ENCODE results near the gene RHEBL1. TPM values are rescaled to one million over a fixed set of nuclear protein-coding genes. Genes with fewer than 3 reads are reported as not detected.

RHEBL1 gene
- total and polyA plus RNA-seq, 4 donors = 0.29 to 1.2 (median 0.36) TPM; not detected in 1

DNA sequence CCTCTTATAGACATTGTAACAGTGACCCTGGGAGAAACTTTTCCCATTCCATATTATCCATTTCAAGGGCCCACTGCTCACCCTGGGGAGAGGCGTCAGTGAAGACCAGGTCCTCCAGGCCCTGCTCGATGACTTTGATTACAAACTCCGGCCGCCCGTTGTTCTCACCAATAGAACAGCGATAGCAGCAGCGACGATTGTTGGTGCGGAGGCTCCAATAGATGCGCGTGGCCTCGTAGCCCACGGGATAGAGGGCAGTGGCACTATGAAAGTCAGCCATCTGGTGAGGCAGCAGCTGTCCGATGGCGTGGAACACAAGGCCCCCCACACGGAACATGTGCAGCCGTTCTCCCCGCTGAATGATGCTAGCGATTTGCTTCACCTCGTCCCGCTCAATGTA is 43.7 kb downstream of the RHEBL1 start:
- TF ChIP-seq RAD21 (IDR thresholded peaks at IDR 0.05) (no peak), RXRA (IDR thresholded peaks at IDR 0.05) (no peak), YY1 (IDR thresholded peaks at IDR 0.05) (no peak)
- TF ChIP-seq, protein P1, sequence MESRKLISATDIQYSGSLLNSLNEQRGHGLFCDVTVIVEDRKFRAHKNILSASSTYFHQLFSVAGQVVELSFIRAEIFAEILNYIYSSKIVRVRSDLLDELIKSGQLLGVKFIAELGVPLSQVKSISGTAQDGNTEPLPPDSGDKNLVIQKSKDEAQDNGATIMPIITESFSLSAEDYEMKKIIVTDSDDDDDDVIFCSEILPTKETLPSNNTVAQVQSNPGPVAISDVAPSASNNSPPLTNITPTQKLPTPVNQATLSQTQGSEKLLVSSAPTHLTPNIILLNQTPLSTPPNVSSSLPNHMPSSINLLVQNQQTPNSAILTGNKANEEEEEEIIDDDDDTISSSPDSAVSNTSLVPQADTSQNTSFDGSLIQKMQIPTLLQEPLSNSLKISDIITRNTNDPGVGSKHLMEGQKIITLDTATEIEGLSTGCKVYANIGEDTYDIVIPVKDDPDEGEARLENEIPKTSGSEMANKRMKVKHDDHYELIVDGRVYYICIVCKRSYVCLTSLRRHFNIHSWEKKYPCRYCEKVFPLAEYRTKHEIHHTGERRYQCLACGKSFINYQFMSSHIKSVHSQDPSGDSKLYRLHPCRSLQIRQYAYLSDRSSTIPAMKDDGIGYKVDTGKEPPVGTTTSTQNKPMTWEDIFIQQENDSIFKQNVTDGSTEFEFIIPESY (IDR thresholded peaks at IDR 0.05) = no peak
- 98% methylated on average over 21 of the region's 21 CpGs for WGBS
- Histone ChIP-seq H3K27ac (ENCODE audit: low read depth in 1 of 2, low read length in 2 of 2) (no peak overlapping the region), H3K9ac (ENCODE audit: low read depth in 1 of 2, low read length in 2 of 2) (no peak overlapping the region), H3K4me3 (ENCODE audit: low read depth in 1 of 3, low read length in 3 of 3) (no peak overlapping the region), H3K4me1 (ENCODE audit: control insufficient read depth in 4 of 4, insufficient read depth in 4 of 4, low read length in 3 of 4) (no peaks in the 10 kb centered on the region), H3K9me3 (ENCODE audit: control insufficient read depth in 4 of 4, low read length in 3 of 4) (no peaks in the 10 kb centered on the region), H3K27me3 (ENCODE audit: control insufficient read depth in 4 of 4, insufficient read depth in 4 of 4, low read length in 3 of 4) (no peaks in the 10 kb centered on the region), H3K36me3 (ENCODE audit: control insufficient read depth in 4 of 4, insufficient read depth in 3 of 4, low read depth in 1 of 4, low read length in 3 of 4) (peaks cover 21 to 86% (median 67%) of the 10 kb centered on the region in 4 donors)
- DNase-seq (ENCODE audit: low spot score) = no peak

DNA sequence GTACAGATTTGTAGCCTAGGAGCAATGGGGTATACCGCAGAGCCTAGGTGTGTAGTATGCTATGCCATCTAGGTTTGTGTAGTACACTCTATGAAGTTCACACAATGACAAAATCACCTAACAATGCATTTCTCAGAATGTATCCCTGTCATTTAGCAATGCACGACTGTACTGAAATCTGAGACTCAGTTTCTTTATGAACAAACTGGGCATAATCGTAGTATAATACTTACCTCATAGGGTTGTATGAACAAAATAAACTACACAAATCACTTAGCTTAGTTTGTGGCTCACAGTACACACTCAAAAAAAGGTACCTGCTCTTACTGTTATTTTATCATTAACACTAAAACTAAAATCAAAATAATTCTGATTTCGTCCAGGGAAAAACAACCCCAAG is 44.3 kb downstream of the RHEBL1 start:
- no peak overlapping the region for H3K4me3 ChIP-seq (ENCODE audit: low read depth in 1 of 3, low read length in 3 of 3)
- H3K4me1 ChIP-seq (ENCODE audit: control insufficient read depth in 4 of 4, insufficient read depth in 4 of 4, low read length in 3 of 4) = no peaks in the 10 kb centered on the region
- no peak for DNase-seq (ENCODE audit: low spot score)
- no peak overlapping the region for H3K27ac ChIP-seq (ENCODE audit: low read depth in 1 of 2, low read length in 2 of 2)
- WGBS = 96% methylated on average over 4 of the region's 4 CpGs
- no peaks in the 10 kb centered on the region for H3K9me3 ChIP-seq (ENCODE audit: control insufficient read depth in 4 of 4, low read length in 3 of 4)
- peaks cover 21 to 80% (median 66%) of the 10 kb centered on the region in 4 donors for H3K36me3 ChIP-seq (ENCODE audit: control insufficient read depth in 4 of 4, insufficient read depth in 3 of 4, low read depth in 1 of 4, low read length in 3 of 4)
- H3K9ac ChIP-seq (ENCODE audit: low read depth in 1 of 2, low read length in 2 of 2) = no peak overlapping the region
- no peaks in the 10 kb centered on the region for H3K27me3 ChIP-seq (ENCODE audit: control insufficient read depth in 4 of 4, insufficient read depth in 4 of 4, low read length in 3 of 4)
- no peak for TF ChIP-seq YY1 (IDR thresholded peaks at IDR 0.05)
- TF ChIP-seq JUND (IDR thresholded peaks at IDR 0.05) = no peak
- no peak for TF ChIP-seq HNF4A (conservative IDR thresholded peaks at IDR 0.05)
- TF ChIP-seq EGR1 (IDR thresholded peaks at IDR 0.05; ENCODE audit: low read depth in 2 of 2) = no peak
- TF ChIP-seq RAD21 (IDR thresholded peaks at IDR 0.05) = no peak
- TF ChIP-seq, protein P2, sequence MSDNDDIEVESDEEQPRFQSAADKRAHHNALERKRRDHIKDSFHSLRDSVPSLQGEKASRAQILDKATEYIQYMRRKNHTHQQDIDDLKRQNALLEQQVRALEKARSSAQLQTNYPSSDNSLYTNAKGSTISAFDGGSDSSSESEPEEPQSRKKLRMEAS (IDR thresholded peaks at IDR 0.05) = no peak
- no peak for TF ChIP-seq SP1 (IDR thresholded peaks at IDR 0.05)
- TF ChIP-seq FOXA2 (IDR thresholded peaks at IDR 0.05) = no peak
- TF ChIP-seq, protein P3, sequence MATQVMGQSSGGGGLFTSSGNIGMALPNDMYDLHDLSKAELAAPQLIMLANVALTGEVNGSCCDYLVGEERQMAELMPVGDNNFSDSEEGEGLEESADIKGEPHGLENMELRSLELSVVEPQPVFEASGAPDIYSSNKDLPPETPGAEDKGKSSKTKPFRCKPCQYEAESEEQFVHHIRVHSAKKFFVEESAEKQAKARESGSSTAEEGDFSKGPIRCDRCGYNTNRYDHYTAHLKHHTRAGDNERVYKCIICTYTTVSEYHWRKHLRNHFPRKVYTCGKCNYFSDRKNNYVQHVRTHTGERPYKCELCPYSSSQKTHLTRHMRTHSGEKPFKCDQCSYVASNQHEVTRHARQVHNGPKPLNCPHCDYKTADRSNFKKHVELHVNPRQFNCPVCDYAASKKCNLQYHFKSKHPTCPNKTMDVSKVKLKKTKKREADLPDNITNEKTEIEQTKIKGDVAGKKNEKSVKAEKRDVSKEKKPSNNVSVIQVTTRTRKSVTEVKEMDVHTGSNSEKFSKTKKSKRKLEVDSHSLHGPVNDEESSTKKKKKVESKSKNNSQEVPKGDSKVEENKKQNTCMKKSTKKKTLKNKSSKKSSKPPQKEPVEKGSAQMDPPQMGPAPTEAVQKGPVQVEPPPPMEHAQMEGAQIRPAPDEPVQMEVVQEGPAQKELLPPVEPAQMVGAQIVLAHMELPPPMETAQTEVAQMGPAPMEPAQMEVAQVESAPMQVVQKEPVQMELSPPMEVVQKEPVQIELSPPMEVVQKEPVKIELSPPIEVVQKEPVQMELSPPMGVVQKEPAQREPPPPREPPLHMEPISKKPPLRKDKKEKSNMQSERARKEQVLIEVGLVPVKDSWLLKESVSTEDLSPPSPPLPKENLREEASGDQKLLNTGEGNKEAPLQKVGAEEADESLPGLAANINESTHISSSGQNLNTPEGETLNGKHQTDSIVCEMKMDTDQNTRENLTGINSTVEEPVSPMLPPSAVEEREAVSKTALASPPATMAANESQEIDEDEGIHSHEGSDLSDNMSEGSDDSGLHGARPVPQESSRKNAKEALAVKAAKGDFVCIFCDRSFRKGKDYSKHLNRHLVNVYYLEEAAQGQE (IDR thresholded peaks at IDR 0.05) = no peak
- TF ChIP-seq TAF1 (conservative IDR thresholded peaks at IDR 0.05) = no peak
- no peak for TF ChIP-seq HNF4G (IDR thresholded peaks at IDR 0.05)
- TF ChIP-seq, protein P4, sequence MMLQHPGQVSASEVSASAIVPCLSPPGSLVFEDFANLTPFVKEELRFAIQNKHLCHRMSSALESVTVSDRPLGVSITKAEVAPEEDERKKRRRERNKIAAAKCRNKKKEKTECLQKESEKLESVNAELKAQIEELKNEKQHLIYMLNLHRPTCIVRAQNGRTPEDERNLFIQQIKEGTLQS (IDR thresholded peaks at IDR 0.05) = no peak
- TF ChIP-seq, protein P1 (IDR thresholded peaks at IDR 0.05) = no peak
